ENCODE data around the gene NACA.

GRCh38 chr12:56719056-56719455 is 6.0 kb downstream of the NACA start:
- no peak for TF ChIP-seq CTCF (IDR thresholded peaks at IDR 0.05; ENCODE audit: low read length)
- no peak for TF ChIP-seq EZH2 (optimal IDR thresholded peaks at IDR 0.05; ENCODE audit: low read depth, low read length)
- TF ChIP-seq EZH2phosphoT487 (IDR thresholded peaks at IDR 0.05; ENCODE audit: low read length) = no peak

Measured in MM.1S (cell line).